Thoracic aorta (tissue), 2 donors: ENCODE results near the gene ATF7. TPM values are rescaled to one million over a fixed set of nuclear protein-coding genes. Genes with fewer than 3 reads are reported as not detected.
"Not testable (repeated sequence)": the region's sequence is repeated elsewhere in the genome, so short reads cannot be mapped to it uniquely, and the experiment has no call there.

Source experiments
- ATAC-seq: fragments of 150-250 bp; one replicate; pipeline ENCODE4 v1.8.0; 2017; ENCODE audit warnings: low read depth; ENCODE audit not compliant: insufficient number of reproducible peaks, low FRiP score
- DNase-seq: peaks from one replicate; pipeline ENCODE4 v3.0.0-alpha.2; 2020; ENCODE audit warnings: low spot score
- H3K27ac ChIP-seq, 2 donors: fragments of 200-600 bp; sonication (generic); 1 replicate in 1 of 2; 2 replicates in 1 of 2; pipeline ENCODE4 v1.5.1; 2016; ENCODE audit warnings: mild to moderate bottlenecking in 2 of 2, moderate library complexity in 2 of 2
- H3K27me3 ChIP-seq: fragments of 200-600 bp; sonication (generic); replicated peaks from 2 replicates; pipeline ENCODE4 v1.6.0; 2016; ENCODE audit warnings: mild to moderate bottlenecking; ENCODE audit not compliant: insufficient read depth
- H3K36me3 ChIP-seq: fragments of 200-600 bp; sonication (generic); one replicate; pipeline ENCODE4 v1.5.1; 2016
- H3K4me1 ChIP-seq, 2 donors: fragments of 200-600 bp; sonication (generic); 1 replicate in 1 of 2; 2 replicates in 1 of 2; pipeline versions ENCODE4 v1.5.1 to v1.6.0; 2016; ENCODE audit warnings: low read depth in 2 of 2, mild to moderate bottlenecking in 1 of 2; ENCODE audit not compliant: control insufficient read depth in 1 of 2
- H3K4me3 ChIP-seq: fragments of 200-600 bp; sonication (generic); 2 replicates; pipeline ENCODE4 v1.5.1; 2016; ENCODE audit warnings: mild to moderate bottlenecking
- H3K9me3 ChIP-seq: fragments of 200-600 bp; sonication (generic); 2 replicates; pipeline ENCODE4 v1.5.1; 2016
- CTCF ChIP-seq: fragments of 200-600 bp; sonication (generic); IDR thresholded peaks from one replicate; pipeline ENCODE4 v1.5.1; 2019; ENCODE audit warnings: antibody characterized with exemption
- total RNA-seq, 2 donors: library from RNA; depleted of rRNA; stranded (reverse); fragments of >200 nt; gene quantifications; one replicate each; pipeline versions ENCODE4 v1.1.0 to v1.2.3, GENCODE V29; 2016

The ATF7 gene
- total RNA-seq, 2 donors from 2014 or later: 24.4 to 82.1 TPM

DNA sequence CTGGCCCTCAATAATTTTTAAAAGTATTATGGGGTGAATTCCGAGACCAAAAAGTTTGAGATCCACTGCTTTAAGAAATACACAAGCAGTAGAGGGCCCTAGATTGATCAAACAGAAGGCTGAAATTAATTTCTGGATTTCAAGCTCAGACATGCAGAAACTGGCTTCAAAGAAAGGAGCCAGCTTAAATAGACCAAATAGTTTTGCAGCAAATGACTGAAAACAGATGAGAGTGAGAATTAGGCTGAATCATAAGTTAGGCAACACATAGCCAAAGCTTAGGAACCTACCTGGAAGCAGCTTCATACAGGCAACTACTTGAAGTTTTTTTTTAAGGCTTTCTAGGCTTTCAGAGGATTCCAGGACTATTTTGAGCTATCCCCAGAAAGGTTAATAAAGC, 12.4 kb downstream of the ATF7 start:
- no peak for TF ChIP-seq CTCF
- H3K27me3 ChIP-seq: no peaks in the 10 kb centered on the region
- no peak for DNase-seq
- peaks cover 32 to 56% of the 10 kb centered on the region in 2 donors for H3K4me1 ChIP-seq
- H3K36me3 ChIP-seq: peaks cover 4% of the 10 kb centered on the region
- ATAC-seq: no peak
- H3K4me3 ChIP-seq: no peak overlapping the region
- no peaks in the 10 kb centered on the region for H3K9me3 ChIP-seq
- H3K27ac ChIP-seq: no peak overlapping the region

DNA sequence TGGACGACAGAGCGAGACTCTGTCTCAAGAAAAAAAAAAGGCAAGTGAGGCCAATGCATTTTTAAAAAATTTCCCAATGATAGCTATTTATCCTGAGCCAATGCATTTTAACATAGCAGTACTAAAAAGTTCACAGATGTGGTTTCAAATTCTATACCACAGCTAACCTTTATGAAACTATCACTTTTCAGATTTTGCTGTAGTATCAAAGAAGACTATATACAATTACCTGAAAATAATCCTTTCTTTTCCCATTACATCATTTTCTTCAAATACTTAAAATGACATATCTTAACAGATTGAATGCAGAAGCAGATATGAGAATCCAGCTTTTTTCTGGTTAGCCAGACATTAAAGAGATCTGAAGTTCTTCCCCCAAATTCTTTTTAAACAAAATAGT, 13.2 kb downstream of the ATF7 start:
- no peaks in the 10 kb centered on the region for H3K9me3 ChIP-seq
- no peak for TF ChIP-seq CTCF
- no peaks in the 10 kb centered on the region for H3K27me3 ChIP-seq
- H3K4me3 ChIP-seq: no peak overlapping the region
- no peak overlapping the region for H3K27ac ChIP-seq
- ATAC-seq: no peak
- peaks cover 28 to 47% of the 10 kb centered on the region in 2 donors for H3K4me1 ChIP-seq
- peaks cover 4% of the 10 kb centered on the region for H3K36me3 ChIP-seq
- no peak for DNase-seq

GRCh38 chr12:53611304-53611703, 14.9 kb downstream of the ATF7 start:
- DNase-seq (no peak), ATAC-seq (no peak)
- H3K9me3 ChIP-seq: no peaks in the 10 kb centered on the region
- H3K27ac ChIP-seq: no peak overlapping the region
- no peak for TF ChIP-seq CTCF
- H3K27me3 ChIP-seq: no peaks in the 10 kb centered on the region
- H3K36me3 ChIP-seq: peaks cover 3% of the 10 kb centered on the region
- H3K4me3 ChIP-seq: no peak overlapping the region
- peaks cover 13 to 31% of the 10 kb centered on the region in 2 donors for H3K4me1 ChIP-seq

DNA sequence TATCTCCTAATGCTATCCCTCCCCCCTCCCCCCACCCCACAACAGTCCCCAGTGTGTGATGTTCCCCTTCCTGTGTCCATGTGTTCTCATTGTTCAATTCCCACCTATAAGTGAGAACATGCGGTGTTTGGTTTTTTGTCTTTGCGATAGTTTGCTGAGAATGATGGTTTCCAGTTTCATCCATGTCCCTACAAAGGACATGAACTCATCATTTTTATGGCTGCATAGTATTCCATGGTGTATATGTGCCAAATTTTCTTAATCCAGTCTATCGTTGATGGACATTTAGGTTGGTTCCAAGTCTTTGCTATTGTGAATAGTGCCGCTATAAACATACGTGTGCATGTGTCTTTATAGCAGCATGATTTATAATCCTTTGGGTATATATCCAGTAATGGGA, 19.5 kb downstream of the ATF7 start:
- H3K36me3 ChIP-seq, H3K27me3 ChIP-seq, H3K9me3 ChIP-seq, DNase-seq, H3K27ac ChIP-seq, ATAC-seq, H3K4me3 ChIP-seq: not testable (repeated sequence)
- H3K4me1 ChIP-seq: peaks cover 17 to 21% of the 10 kb centered on the region in 2 donors

- Histone ChIP-seq H3K27me3 (no peaks in the 10 kb centered on the region), H3K27ac (no peak overlapping the region), H3K4me1 (peaks cover 27 to 34% of the 10 kb centered on the region in 2 donors), H3K36me3 (no peaks in the 10 kb centered on the region), H3K4me3 (no peak overlapping the region), H3K9me3 (no peaks in the 10 kb centered on the region)
- no peak for ATAC-seq
- no peak for DNase-seq
- TF ChIP-seq CTCF: no peak
Observed at GRCh38 chr12:53604581-53604980, 21.6 kb downstream of the ATF7 start.

GRCh38 chr12:53603804-53604203, 22.4 kb downstream of the ATF7 start:
- no peak overlapping the region for H3K27ac ChIP-seq

More at GRCh38 chr12:53603804-53604203, 22.4 kb downstream of the ATF7 start:
- no peak for ATAC-seq
- Histone ChIP-seq H3K9me3 (no peaks in the 10 kb centered on the region), H3K4me3 (no peak overlapping the region), H3K27me3 (no peaks in the 10 kb centered on the region), H3K36me3 (no peaks in the 10 kb centered on the region), H3K4me1 (peaks cover 27 to 34% of the 10 kb centered on the region in 2 donors)
- DNase-seq: no peak
- no peak for TF ChIP-seq CTCF
